Neural progenitor cell (in vitro differentiated cells): Measurements from ENCODE around the gene SCART1.

ENCODE experiments used
- EZH2 ChIP-seq: fragments of 200-600 bp; sonication (generic); IDR thresholded peaks from 2 replicates; pipeline ENCODE4 v1.6.1; 2017; ENCODE audit warnings: antibody characterized with exemption, mild to moderate bottlenecking, moderate library complexity
- TF ChIP-seq, protein P1 (sequence below): fragments of 200-600 bp; sonication (generic); IDR thresholded peaks from 2 replicates; pipeline ENCODE4 v1.5.1; 2017; ENCODE audit warnings: antibody characterized with exemption, mild to moderate bottlenecking

DNA sequence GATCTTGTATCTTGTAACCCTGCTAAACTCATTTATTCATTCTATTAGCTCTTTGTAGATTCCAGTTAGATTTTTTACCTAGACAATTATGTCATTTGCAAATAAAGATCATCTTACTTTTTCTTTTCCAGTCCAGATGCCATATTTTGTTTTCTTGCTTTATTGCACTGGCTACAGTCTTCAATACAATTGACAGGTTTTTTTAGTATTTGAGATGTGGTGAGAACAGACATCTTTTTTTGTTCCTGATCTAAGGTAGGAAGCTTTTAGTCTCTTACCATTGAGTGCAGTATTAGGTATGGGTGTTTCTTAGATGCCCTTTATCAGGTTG lies 41.4 kb upstream of the SCART1 start:
- TF ChIP-seq, protein P1, sequence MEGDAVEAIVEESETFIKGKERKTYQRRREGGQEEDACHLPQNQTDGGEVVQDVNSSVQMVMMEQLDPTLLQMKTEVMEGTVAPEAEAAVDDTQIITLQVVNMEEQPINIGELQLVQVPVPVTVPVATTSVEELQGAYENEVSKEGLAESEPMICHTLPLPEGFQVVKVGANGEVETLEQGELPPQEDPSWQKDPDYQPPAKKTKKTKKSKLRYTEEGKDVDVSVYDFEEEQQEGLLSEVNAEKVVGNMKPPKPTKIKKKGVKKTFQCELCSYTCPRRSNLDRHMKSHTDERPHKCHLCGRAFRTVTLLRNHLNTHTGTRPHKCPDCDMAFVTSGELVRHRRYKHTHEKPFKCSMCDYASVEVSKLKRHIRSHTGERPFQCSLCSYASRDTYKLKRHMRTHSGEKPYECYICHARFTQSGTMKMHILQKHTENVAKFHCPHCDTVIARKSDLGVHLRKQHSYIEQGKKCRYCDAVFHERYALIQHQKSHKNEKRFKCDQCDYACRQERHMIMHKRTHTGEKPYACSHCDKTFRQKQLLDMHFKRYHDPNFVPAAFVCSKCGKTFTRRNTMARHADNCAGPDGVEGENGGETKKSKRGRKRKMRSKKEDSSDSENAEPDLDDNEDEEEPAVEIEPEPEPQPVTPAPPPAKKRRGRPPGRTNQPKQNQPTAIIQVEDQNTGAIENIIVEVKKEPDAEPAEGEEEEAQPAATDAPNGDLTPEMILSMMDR: no peak
- TF ChIP-seq EZH2: no peak
